Epithelial cell of proximal tubule (primary cell): ENCODE measurements around the gene POLE. TPM values are rescaled to one million over a fixed set of nuclear protein-coding genes. Genes with fewer than 3 reads are reported as not detected.

ENCODE experiments used
- DNase-seq: peaks from one replicate; pipeline ENCODE4 v3.0.0-alpha.2; 2011; ENCODE audit warnings: low read depth
- H3K4me3 ChIP-seq: 2 replicates; pipeline ENCODE4 v1.5.1; 2011; ENCODE audit warnings: low read depth, mild to moderate bottlenecking, low read length
- CTCF ChIP-seq: conservative IDR thresholded peaks from 2 replicates; pipeline ENCODE4 v1.5.1; 2012; ENCODE audit warnings: low read depth, mild to moderate bottlenecking, low read length
- total RNA-seq: library from RNA; depleted of rRNA; stranded (reverse); fragments of >200 nt; gene quantifications from 2 replicates; pipeline ENCODE4 v1.2.3, GENCODE V29; 2015

The POLE gene
- total RNA-seq, 1 donor from 2014 or later, result 37.9 TPM

GRCh38 chr12:132730353-132730752 lies 43.2 kb upstream of the POLE start:
- no peak for DNase-seq
- no peak overlapping the region for H3K4me3 ChIP-seq
- TF ChIP-seq CTCF, result no peak

- DNase-seq, result no peak
- no peak overlapping the region for H3K4me3 ChIP-seq
- no peak for TF ChIP-seq CTCF
Observed at GRCh38 chr12:132729541-132730320, 42.6 kb upstream of the POLE start.

- TF ChIP-seq CTCF, result no peak
- DNase-seq, result no peak
- H3K4me3 ChIP-seq, result no peak overlapping the region
Observed at GRCh38 chr12:132728502-132728901, 41.4 kb upstream of the POLE start.

GRCh38 chr12:132727091-132727794 lies 40.1 kb upstream of the POLE start:
- H3K4me3 ChIP-seq, result no peak overlapping the region
- no peak for TF ChIP-seq CTCF
- DNase-seq, result no peak

- DNase-seq, result no peak
- TF ChIP-seq CTCF, result no peak
- no peak overlapping the region for H3K4me3 ChIP-seq
Observed at GRCh38 chr12:132726386-132726785, 39.2 kb upstream of the POLE start.

GRCh38 chr12:132724506-132725241 lies 37.5 kb upstream of the POLE start:
- no peak for DNase-seq
- TF ChIP-seq CTCF, result no peak
- H3K4me3 ChIP-seq, result no peak overlapping the region
